B cell (primary cell): ENCODE measurements around the gene WDR31.

Experiments used
- CTCF ChIP-seq: fragments of 200-600 bp; IDR thresholded peaks from one replicate; pipeline ENCODE4 v1.8.0; 2022; ENCODE audit warnings: antibody characterized with exemption, mild to moderate bottlenecking
- EZH2 ChIP-seq: IDR thresholded peaks from 2 replicates; pipeline ENCODE4 v1.6.1; 2012; ENCODE audit warnings: borderline replicate concordance, low read depth, mild to moderate bottlenecking, moderate library complexity, low read length; ENCODE audit not compliant: insufficient read depth, poor library complexity, severe bottlenecking

- TF ChIP-seq EZH2 (no peak), CTCF (no peak)
Observed at GRCh38 chr9:113381909-113382411, 41.9 kb upstream of the WDR31 start.
